Ammon's horn (tissue), 1 donor: Measurements from ENCODE around the gene HHIP.

Source experiments
- DNase-seq: peaks from one replicate; pipeline ENCODE4 v3.0.0-alpha.2; 2016; ENCODE audit warnings: low spot score

HHIP gene

DNA sequence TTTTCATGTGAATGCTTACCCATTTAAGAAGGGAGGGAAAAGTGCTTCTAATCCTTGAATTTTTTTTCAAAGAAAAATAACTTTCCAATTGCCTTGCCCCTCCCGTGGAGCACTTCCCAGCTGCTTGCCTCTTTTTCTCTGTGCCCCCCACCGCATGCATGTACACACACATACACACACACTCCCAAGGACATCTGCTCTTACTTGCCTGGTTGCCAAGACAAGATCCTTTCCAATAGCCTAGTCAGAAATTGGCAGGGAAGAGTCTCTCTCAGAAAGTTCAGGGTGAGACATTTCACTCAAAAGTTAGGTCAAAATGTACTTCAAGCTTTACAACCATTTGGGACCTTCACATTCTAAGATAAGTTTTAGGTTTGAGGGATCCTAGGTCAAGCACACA is 10.9 kb downstream of the HHIP start:
- DNase-seq = no peak

DNA sequence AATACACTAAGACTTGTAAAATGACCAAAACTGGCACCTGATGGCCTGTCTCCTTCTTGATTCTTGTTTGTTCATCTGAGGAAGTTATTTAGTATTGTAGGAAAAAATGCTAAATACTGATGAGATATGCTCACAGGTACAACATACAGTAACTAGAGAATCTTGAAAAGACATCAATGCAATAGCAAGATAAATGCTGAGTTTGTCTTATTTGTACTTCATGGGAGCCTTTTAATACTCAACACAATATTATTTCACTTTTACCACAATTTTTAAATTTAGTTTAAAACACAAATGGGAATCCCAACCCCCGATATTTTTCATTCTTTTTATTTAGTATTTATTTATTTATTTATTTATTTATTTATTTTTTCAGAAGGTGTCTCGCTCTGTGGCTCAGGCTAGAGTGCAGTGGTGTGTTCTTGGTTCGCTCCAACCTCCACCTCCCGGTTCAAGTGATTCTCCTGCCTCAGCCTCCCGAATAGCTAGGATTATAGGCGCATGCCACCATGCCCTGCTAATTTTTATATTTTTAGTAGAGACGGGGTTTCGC is 12.1 kb downstream of the HHIP start:
- no peak for DNase-seq

DNA sequence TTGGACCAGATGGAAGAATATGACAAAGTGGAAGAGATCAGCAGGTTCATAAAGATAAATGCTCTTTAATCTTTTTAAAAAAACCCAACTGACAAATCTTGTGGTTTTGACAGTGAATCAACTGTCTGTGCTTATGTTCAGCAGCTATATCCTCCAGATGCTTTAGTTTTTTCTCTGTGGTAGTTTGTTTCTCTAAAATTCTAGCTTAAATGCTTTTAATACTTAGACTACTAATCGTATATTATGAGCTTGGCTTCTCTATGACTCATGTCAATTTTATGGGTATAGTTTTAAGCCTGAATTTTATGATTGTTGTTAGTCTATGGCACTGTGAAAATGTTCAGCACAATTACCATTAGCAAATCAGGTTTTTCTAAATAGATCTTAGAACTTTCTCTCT is 12.9 kb downstream of the HHIP start:
- no peak for DNase-seq

DNA sequence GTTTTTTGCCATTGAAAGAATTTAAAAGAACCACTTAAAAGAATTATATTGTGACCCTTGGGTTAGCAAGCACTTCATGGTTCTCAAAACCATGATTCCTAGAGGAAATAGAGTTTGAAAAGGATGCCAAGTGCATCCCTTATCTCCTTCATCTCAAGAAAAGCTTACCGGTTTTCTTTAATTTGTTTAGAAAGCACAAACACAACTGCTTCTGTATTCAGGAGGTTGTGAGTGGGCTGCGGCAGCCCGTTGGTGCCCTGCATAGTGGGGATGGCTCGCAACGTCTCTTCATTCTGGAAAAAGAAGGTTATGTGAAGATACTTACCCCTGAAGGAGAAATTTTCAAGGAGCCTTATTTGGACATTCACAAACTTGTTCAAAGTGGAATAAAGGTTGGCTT is 13.5 kb downstream of the HHIP start:
- no peak for DNase-seq

DNA sequence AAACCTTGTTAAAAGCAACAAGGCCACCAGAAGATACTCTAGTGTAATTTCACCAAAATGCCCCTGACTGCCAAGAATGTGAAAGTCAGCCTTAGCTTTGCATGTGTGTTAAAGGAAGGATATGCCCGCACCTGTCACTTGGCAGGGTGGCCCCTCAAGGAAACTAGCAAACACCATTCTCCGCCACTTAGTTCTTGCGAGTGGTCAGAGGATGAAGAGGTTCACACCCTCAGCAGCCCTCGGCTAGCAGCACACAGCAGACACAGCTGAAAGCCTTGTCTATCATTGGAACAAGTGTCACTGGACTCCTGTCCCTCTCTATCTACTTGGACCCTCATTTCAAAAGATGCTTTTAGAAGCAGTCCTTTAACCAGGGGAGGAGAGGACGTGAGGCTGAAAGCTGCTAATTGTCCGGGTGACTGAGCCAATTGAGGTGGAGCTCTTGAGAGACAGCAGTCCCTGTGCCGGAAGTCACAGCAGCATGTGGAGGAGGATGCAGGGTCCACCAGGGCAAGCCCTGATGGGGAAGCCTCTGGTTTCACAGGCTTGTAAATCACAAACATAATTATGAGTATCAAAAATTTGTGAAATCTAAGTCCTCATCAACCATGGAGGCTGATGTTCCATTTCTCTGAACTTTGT is 18.0 kb downstream of the HHIP start:
- no peak for DNase-seq

DNA sequence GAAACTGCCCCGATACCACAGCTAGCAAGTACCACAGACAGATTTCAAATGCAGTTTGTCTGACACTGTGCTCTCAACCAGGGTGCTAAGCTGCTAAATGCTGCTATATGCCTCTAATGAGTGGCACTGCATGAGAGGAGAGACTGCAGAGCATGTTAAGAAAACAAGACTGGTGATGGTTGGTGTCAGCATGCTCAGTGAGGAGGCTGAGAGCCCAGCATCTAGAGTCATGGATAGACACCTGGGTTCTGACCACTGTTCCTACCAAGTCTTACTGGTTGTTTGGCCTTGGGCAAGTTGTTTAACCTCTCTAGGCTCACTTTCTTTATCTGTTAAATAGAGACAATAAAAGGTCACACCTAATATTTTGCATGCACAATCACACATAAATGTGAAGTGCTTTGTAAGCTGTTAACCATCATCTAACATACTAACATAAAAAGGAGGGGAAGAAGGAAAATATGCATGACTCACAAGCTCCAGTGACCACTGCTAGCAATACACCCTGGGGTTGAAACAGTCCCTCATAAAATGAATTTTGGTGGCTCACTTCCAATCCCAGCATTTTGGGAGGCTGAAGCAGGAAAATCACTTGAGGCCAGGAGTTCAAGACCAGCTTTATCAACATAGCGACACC is 20.7 kb downstream of the HHIP start:
- DNase-seq = no peak

DNA sequence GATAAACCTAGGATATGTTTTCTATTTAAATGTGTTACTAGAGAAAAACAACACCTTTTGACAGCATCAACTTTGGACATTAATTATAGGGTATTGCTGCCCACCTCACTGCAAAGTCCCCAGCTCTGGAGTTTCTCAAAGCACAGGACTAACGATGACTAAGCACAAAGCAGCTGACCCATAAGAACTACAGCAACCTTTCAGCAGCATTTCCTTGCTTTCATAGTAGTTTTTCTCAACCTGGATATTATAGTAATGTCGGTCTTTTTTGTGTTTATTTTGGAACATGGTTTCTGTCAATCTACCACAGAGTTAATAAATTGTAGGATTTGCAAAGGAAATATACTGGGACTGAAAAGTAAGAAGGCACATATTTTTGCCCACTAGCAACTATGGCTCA is 21.5 kb downstream of the HHIP start:
- no peak for DNase-seq

DNA sequence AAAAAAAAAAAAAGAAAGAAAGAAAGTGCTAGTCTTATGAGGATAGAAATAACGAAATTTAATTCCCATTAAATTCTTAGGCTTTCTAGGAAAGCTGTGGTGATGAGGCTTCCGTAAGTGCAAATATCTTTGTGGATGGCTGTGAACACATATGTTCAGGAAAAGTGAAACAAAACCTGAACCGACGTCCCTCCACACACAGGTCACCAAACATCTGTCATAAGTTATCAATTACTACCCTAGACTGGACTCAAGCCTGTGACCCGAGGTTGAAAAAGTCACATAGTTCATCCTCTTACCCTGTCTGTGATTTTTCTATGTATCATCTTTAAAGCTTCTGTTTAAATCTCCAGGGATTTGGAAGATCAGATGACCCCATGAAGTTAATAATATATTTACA is 24.8 kb downstream of the HHIP start:
- no peak for DNase-seq

DNA sequence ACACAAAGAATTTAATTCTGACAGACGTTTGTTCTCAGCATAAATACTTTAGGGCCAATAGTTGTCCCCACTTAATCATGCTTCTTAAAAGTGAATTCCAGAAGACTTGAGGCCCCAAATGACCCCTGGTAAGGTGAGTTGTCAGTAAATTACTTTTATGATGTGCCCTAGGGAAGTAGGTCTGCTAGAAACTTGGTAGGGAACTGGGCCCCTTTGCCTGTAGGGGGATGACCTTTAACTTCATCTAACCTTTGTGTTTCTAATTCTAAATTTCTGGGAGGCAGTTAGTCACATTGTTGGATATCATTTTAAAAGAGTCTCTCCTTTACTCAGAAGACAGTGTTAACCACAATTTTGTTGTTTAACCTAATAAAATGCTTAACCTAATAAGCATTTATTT is 28.8 kb downstream of the HHIP start:
- no peak for DNase-seq

DNA sequence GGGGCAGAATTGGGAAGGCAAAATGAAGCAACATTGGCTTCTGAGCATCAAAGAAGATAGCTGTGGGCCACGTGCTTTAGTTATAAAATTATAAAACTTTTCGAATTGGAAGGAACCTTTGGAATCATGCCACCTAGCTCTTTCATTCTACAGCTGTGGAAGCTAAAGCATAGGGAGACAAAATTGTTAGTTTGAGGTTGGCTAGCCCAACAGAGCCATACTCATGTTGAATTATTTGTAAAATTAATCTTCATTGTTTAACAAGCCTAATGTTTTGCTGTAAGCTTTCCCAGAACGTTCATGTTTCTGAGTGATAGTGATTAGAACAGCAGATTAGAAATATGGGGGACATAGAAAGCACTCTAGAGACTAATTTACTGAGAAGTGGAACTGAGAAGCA is 35.9 kb downstream of the HHIP start:
- DNase-seq = no peak

DNA sequence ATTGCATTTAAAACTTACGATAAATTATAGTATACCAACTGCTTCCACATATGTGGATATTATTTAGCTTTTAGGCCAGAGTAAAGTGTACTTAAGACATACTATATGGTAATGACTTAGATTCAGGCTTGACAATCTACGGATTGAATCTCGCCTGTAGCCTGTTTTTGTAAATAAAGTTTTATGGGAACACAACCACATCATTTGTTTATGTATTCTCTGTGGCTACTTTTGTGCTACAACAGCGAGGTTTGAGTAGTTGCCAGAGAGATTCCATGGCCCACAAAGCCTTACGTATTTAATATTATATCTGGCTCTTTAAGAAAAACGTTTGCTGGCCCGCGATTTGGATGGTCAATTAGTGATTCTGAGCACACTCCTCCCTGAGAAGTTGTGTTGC is 37.6 kb downstream of the HHIP start:
- no peak for DNase-seq

DNA sequence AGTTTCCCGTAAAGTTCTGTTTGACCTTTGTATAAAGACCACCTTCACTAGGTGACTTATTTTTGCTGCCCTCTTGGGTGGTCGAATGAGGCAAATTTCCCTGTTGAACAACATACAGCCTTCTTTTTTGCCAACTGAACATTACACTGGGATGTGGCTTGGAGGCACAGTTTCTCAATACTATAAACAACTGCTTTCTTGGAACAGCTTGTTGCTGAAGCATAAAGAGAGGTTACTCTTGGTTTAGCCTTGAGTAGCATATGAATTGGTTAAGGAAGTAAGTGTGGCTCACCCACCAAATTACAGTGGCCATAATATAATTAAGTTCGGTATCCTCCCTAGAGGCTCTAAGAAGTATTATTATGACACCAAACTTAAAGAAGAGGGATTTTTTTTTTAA is 40.0 kb downstream of the HHIP start:
- no peak for DNase-seq

DNA sequence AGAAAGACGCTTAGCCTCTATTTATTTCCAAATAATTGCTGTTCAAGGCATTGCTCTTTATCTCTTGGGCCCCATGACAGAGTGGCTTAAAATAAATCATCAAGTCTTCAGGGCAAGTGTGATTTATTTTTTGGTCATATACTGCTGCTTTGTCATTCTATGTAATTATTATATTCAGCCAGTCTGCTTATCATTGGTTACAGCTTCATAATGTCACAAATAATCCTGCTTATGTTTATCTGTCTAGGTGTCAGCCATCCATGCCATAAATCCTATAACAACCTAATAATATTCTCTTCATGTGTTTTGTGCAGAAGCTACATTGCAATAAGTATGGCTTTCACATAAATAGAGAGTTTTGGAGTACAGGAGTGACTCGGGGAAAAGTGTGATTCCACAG is 41.0 kb downstream of the HHIP start:
- no peak for DNase-seq

DNA sequence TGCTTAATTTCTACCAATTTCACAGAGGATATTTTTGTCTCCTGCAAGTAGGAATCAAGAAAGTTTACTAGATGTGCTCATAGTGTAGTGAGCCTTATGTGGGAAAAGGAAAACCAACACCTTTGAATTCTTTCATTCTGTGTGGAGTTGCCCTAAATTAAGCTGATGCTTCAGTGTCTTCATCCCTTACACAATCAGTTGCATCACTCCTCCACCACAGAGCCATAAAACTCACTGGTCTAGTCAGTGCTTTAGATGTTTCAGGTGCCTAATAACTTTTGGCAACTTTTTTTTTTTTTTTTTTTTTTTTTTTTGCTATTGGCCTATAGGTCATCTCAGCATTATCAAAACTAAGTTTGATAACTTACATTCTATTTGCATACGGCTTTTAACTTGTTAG is 41.5 kb downstream of the HHIP start:
- DNase-seq = no peak

DNA sequence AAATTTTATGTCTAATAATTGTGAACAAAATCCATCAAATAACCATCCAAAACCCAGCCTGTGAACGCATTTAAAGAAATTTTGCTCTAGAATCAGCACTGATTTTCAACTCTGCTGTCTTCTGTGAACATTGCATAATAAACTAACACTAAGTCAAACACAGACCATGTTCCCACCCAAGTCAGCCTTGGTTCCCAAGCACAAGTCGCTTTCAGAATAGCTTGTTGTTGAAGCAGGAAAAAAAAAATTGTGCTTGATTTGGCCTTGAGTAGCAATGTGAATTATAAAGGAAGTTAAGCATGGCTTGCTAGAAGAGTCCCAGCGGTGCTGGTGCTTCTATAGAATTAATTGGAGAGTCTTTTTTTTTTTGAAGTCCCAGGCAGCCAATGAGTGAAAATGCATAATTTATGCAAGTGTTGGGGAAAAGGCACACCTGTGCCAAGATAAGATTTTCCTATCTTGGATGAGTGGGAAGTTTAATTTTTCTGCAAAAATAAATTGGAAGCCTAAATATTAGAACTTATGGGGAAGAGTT is 42.1 kb downstream of the HHIP start:
- DNase-seq = no peak

DNA sequence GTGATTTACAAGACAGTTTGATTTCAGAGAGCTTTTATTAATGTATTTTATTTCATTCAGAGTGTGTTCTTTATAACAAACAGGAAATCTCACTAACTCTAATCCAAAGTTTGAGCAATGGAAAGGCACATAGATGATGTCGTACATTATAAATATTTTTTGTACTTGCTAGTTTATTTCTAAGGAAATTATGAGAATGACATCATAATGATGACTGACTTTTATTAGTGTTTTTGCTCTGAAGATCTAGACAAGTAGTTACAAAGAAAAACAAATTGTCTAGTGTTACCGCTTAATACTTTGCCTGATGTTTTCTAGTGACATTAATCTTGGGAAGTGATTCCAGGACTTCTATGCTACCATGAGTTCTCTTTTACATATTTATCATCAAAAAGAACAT is 43.2 kb downstream of the HHIP start:
- no peak for DNase-seq

DNA sequence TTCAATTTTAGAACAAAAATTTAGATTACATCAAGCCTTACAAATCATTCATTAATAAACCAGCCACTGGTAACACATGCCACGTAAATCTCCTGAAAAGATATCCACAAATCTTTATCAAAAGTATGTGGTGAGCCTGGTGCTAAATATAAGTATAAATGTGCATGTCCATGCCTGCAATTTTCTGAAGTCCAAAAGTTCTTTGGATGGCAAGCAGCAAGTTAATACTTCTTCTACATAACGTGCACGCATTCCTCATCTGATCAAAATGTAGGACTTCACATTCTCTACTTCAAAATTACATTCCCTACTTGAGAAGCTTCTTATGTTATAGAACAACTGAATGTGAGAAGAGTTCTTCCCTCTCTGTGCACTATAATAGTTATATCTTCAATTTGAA is 49.8 kb downstream of the HHIP start:
- DNase-seq = no peak

DNA sequence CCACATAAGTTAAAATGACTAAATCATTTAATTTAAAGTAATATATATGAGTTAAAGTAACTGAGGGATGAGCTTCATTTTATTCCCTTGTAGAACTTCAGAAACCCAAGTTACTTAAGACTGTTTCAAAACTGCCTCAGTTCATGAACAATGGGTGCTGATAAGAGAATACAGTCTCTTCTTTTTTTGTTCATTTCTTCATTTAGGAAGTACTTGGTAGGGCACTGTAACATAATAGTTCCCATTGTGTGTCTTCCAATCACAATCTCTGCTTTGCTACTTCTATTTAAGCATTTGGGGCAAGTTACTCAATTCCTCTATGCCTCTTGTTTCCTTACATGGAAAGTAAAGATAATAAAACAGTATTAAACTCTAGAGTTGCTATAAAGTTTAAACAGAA is 50.4 kb downstream of the HHIP start:
- no peak for DNase-seq

DNA sequence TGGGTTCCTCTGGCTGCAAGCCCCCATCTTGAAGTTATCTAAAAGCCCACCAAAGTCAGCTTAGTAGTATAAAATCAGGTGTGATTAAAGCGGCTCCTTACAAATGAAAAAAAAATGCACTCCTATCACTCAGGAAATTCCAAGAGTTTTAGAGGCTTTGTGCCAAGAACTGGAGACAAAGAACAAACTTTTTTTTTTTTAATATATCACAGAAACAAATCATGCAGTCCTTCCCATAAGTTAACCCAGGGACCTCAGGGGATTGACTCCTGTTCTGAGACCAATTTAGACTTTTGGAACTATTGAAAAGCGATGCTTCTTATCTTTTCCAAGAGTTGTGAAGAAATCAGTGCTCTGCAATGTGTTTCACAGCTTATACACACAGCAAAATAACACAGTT is 53.6 kb downstream of the HHIP start:
- no peak for DNase-seq

DNA sequence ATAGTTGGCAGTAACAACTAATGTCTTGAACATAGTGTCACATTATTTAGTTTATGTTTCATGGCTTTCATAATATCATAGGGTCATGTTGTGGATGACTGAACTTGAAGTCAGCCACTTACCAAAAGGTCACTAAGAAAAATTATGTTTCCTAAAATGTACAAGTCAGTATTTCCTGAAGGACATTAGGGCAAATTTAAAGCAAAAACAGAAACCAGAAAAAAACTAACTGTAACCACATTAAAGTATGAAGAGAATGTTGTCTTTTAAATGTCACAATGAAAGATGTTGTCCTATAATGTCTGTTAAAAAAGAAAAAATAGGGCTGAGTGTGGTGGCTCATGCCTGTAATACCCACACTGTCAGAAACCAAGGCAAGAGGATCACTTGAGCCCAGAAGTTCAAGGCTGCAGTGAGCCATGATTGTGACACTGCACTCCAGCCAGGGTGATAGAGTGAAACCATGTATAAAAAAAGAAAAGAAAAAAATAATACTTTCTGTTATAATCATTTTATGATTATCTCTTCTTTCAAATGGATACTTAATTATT is 55.8 kb downstream of the HHIP start:
- no peak for DNase-seq

DNA sequence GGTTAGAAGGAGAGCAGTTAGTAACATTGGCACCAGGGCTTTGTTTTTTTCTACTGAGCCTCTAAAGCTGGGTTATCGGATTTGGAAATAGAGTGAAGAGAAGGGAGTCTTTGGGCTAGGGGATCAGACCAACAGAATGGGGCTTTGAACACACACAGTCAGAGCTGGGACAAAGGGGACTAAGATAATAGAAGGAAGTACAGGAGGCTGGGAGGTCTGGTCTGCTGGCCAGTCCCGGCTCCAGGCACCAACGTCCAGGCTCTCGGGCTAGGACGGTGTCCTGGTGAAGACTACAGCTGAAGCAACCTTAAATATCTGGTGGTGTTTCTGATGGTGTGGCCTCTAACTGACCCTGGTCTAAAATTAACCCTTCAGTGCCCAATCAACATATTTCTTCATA is 57.5 kb downstream of the HHIP start:
- DNase-seq = no peak

DNA sequence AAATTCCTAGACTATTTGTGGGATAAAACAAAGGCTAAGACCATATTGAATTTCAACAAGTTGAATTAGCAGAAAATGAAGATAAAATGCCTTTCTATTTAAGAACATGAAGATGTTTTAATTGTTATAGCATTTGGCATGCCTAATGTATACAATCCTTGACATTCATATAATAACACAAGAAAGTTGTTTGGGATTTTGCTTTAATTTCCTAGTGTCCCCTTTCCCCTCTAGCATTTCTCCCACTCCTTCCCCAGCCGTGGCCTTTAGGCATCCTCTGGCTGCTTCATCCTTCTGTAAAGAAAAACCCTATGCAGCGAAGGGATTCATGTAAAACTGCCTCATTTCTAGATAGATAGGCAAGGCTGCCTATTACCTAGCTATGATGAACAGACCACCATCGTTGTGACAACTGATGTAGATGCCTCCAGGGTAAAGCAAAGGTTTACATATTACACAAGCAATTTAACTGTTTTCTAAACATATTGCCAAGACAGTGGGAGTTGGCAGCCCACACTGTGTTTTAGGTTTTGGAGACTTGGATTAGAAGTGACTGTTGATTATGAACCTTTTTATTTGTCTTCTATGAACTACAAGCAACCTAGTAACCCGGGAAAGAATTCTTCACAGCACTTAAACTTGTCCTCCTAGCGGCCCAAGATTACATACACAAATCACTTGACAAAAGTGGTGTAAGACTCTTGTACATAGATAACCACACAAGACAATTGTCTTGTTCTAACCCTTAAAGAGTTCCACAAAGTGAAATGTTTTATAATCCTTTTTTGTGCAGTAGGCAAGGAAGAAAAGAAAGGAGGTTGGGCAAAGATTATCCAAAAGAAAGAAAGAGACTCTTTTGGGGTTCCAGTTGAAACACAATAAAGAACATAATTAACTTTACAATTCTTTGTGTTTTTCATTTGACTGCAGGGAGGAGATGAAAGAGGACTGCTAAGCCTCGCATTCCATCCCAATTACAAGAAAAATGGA is 59.9 kb downstream of the HHIP start:
- DNase-seq = no peak
